Mesothelial cell of epicardium (in vitro differentiated cells): ENCODE results near the gene ZNF516. TPM values are rescaled to one million over a fixed set of nuclear protein-coding genes. Genes with fewer than 3 reads are reported as not detected.

Experiments
- DNase-seq, 2 experiments: peaks; one replicate each; pipeline ENCODE4 v3.0.0; 2021; ENCODE audit warnings: low spot score in 2 of 2; ENCODE audit not compliant: unreplicated experiment in 2 of 2
- H3K27ac Mint-ChIP-seq: 2 replicates; pipeline ENCODE4 v1.8.0; 2021; ENCODE audit warnings: mixed read lengths
- H3K27me3 Mint-ChIP-seq: 2 replicates; pipeline ENCODE4 v1.8.0; 2021; ENCODE audit warnings: low read depth, mixed read lengths
- H3K36me3 Mint-ChIP-seq: 2 replicates; pipeline ENCODE4 v1.8.0; 2021; ENCODE audit warnings: mixed read lengths
- H3K4me1 Mint-ChIP-seq: 2 replicates; pipeline ENCODE4 v1.8.0; 2021; ENCODE audit warnings: mixed read lengths
- H3K4me3 Mint-ChIP-seq: 2 replicates; pipeline ENCODE4 v1.8.0; 2021; ENCODE audit warnings: mild to moderate bottlenecking, moderate library complexity, mixed read lengths
- H3K9me3 Mint-ChIP-seq: 2 replicates; pipeline ENCODE4 v1.8.0; 2021; ENCODE audit warnings: mixed read lengths
- CTCF ChIP-seq: fragments of 200-600 bp; sonication (generic); IDR thresholded peaks from one replicate; pipeline ENCODE4 v1.5.0; 2021; ENCODE audit warnings: antibody characterized with exemption; ENCODE audit not compliant: unreplicated experiment
- total RNA-seq: library from RNA; stranded (reverse); gene quantifications from 3 replicates; pipeline ENCODE4 v1.2.1, GENCODE V29; 2021

Gene ZNF516
- total RNA-seq, 1 donor from 2014 or later, result 92.1 TPM

GRCh38 chr18:76369791-76370190 is 125.3 kb downstream of the ZNF516 start:
- Mint-ChIP-seq H3K27ac (no peak overlapping the region), H3K4me1 (no peaks in the 10 kb centered on the region), H3K9me3 (peaks cover 4% of the 10 kb centered on the region), H3K36me3 (peaks cover 29% of the 10 kb centered on the region), H3K27me3 (no peaks in the 10 kb centered on the region), H3K4me3 (no peak overlapping the region)
- TF ChIP-seq CTCF, result no peak
- no peak for DNase-seq

- H3K36me3 Mint-ChIP-seq, result peaks cover 28% of the 10 kb centered on the region
- TF ChIP-seq CTCF, result no peak
- no peak overlapping the region for H3K4me3 Mint-ChIP-seq
- no peak for DNase-seq
- peak overlapping the region; percentile 38 for H3K27ac Mint-ChIP-seq
- no peaks in the 10 kb centered on the region for H3K27me3 Mint-ChIP-seq
- peaks cover 1% of the 10 kb centered on the region for H3K4me1 Mint-ChIP-seq
- peaks cover 4% of the 10 kb centered on the region for H3K9me3 Mint-ChIP-seq
These were observed 126.1 kb downstream of the ZNF516 start for GRCh38 chr18:76368976-76369375.

GRCh38 chr18:76368271-76368670 is 126.8 kb downstream of the ZNF516 start:
- no peaks in the 10 kb centered on the region for H3K27me3 Mint-ChIP-seq
- H3K4me1 Mint-ChIP-seq, result peaks cover 8% of the 10 kb centered on the region
- no peak for TF ChIP-seq CTCF

DNA sequence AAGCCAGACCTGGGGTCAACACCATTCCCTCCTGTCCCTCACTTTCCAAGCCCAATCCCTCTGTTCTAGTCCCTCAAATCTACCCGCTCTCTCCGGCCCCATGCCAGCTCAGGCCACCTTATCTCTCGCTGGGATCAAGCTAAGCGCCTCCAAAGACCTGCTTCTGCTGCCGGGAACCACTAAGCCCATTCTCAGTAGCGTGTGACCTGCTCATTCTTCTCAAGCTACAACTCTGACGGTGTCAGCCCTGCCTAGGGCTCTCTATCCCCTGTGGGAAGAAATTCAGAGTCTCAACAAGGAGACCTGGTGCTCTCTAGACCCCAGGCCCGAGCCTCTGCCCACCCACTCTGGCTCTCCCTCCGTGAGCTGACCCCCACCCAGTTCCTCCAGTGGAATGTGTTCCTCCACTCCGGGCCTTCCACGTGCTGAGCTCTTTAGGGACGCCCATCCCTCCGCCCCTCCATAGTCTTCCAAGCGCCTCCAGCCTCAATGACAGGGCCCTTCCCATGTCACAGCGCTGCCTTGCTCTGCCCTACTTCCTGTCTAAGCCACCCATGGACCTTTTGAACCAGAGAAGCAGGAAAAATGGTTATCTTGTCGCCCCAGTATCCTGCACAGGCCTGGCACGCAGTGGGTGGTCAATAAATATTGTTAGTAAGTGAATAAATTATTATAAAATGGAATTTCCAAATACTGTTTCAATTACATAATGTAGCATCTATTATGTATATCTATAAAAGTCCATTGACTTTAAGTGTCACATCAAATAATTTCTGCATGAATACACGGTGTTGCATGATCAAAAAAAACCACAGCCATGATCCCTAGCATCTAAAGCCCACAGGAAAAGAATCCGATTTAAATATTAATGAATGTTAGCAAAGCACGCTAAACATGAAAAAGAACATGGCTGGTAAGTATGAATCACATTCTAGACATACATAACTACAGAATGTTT is 127.6 kb downstream of the ZNF516 start:
- no peak for TF ChIP-seq CTCF
- Mint-ChIP-seq H3K4me3 (no peak overlapping the region), H3K36me3 (peaks cover 28% of the 10 kb centered on the region), H3K4me1 (peaks cover 15% of the 10 kb centered on the region), H3K27ac (peak overlapping the region; percentile 13), H3K9me3 (peaks cover 4% of the 10 kb centered on the region), H3K27me3 (no peaks in the 10 kb centered on the region)
- peak in 1 of 2 experiments; percentile 19 for DNase-seq

More at GRCh38 chr18:76368271-76368670, 126.8 kb downstream of the ZNF516 start:
- no peak for DNase-seq
- H3K9me3 Mint-ChIP-seq, result peaks cover 4% of the 10 kb centered on the region
- no peak overlapping the region for H3K4me3 Mint-ChIP-seq
- H3K27ac Mint-ChIP-seq, result no peak overlapping the region
- H3K36me3 Mint-ChIP-seq, result peaks cover 28% of the 10 kb centered on the region

DNA sequence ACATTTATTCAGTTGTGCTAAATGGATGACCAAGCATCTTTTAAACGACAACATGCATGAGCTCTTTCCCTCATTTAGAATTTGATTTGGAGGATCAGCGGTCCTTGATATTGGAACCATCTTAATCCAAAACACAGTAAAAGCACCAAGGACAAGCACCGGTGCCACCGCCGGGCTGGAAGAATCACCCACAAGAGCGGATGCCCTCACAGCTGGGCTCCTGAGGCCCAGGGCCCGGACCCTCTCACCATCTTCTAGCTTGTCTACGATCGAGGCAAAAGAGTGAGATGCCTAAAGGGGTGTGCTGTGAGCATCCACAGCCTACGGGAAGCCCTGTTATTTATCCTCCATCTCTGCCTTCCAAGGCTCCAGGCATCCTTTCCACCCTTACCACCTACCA is 129.5 kb downstream of the ZNF516 start:
- no peaks in the 10 kb centered on the region for H3K27me3 Mint-ChIP-seq
- peaks cover 27% of the 10 kb centered on the region for H3K36me3 Mint-ChIP-seq
- H3K9me3 Mint-ChIP-seq, result peaks cover 4% of the 10 kb centered on the region
- no peak for DNase-seq
- H3K4me1 Mint-ChIP-seq, result peaks cover 15% of the 10 kb centered on the region
- no peak for TF ChIP-seq CTCF
- no peak overlapping the region for H3K4me3 Mint-ChIP-seq
- H3K27ac Mint-ChIP-seq, result peak overlapping the region; percentile 18
